SK-N-SH (cell line): ENCODE results near the gene BRSK1. TPM values are rescaled to one million over a fixed set of nuclear protein-coding genes. Genes with fewer than 3 reads are reported as not detected.

ENCODE experiments used
- CTCF ChIA-PET: fragments of 300-600, 350-600 bp; formaldehyde crosslinking; extraction: SDS; loops from one replicate; lab custom pipeline; 2021; lab: Yijun Ruan, JAX
- POLR2A ChIA-PET: fragments of 350-600 bp; sonication (Branson Sonifier 250); formaldehyde crosslinking; extraction: SDS; loops from one replicate; lab custom pipeline; 2020; ENCODE audit warnings: antibody characterized with exemption, inconsistent platforms; lab: Yijun Ruan, JAX
- DNase-seq: peaks from one replicate; pipeline ENCODE4 v3.0.0; 2012
- H2AFZ ChIP-seq: fragments of 200-600 bp; sonication (generic); 2 replicates; pipeline ENCODE4 v1.8.1; 2016; ENCODE audit warnings: antibody characterized with exemption, mild to moderate bottlenecking, low read depth
- H3F3A ChIP-seq: fragments of 200-600 bp; sonication (generic); replicated peaks from 2 replicates; pipeline ENCODE3; 2016; ENCODE audit warnings: antibody characterized with exemption, mild to moderate bottlenecking; ENCODE audit not compliant: insufficient read depth
- H3K27ac ChIP-seq, 2 experiments: fragments of 200-500 bp in 1 of 2; fragments of 200-600 bp in 1 of 2; sonication (Bioruptor generic) in 1 of 2; sonication (generic), shearing (Covaris generic) in 1 of 2; 2 replicates each; pipeline versions ENCODE4 v1.5.1 to v1.6.1; 2014 to 2016; ENCODE audit warnings: low read depth in 2 of 2, inconsistent platforms in 1 of 2, low read length in 1 of 2, mild to moderate bottlenecking in 1 of 2, mixed read lengths in 1 of 2
- H3K27me3 ChIP-seq: fragments of 200-600 bp; sonication (generic), shearing (Covaris generic); 2 replicates; pipeline ENCODE4 v1.6.1; 2016; ENCODE audit warnings: mixed run types; ENCODE audit not compliant: insufficient read depth
- H3K36me3 ChIP-seq, 2 experiments: fragments of 200-500 bp in 1 of 2; fragments of 200-600 bp in 1 of 2; sonication (Bioruptor generic) in 1 of 2; sonication (generic) in 1 of 2; replicated peaks in 1 of 2; 2 replicates each; pipeline versions ENCODE3 to v1.5.1; 2014 to 2016; ENCODE audit warnings: low read length in 1 of 2, mild to moderate bottlenecking in 1 of 2; ENCODE audit not compliant: insufficient read depth in 2 of 2, control insufficient read depth in 1 of 2
- H3K4me1 ChIP-seq, 2 experiments: fragments of 200-500 bp in 1 of 2; fragments of 200-600 bp in 1 of 2; sonication (Bioruptor generic) in 1 of 2; sonication (generic), shearing (Covaris generic) in 1 of 2; 2 replicates each; pipeline versions ENCODE4 v1.5.1 to v1.6.1; 2014 to 2016; ENCODE audit warnings: low read depth in 1 of 2, low read length in 1 of 2, mixed run types in 1 of 2; ENCODE audit not compliant: insufficient read depth in 2 of 2, control insufficient read depth in 1 of 2
- H3K4me2 ChIP-seq: fragments of 200-600 bp; sonication (generic), shearing (Covaris generic); 2 replicates; pipeline ENCODE4 v1.6.1; 2017; ENCODE audit warnings: mixed run types
- H3K4me3 ChIP-seq, 2 experiments: fragments of 200-500 bp in 1 of 2; fragments of 200-600 bp in 1 of 2; sonication (Bioruptor generic) in 1 of 2; sonication (generic), shearing (Covaris generic) in 1 of 2; 2 replicates each; pipeline versions ENCODE4 v1.5.1 to v1.8.1; 2014 to 2016; ENCODE audit warnings: low read depth in 2 of 2, inconsistent platforms in 1 of 2, low read length in 1 of 2, mild to moderate bottlenecking in 1 of 2, mixed read lengths in 1 of 2, moderate library complexity in 1 of 2
- H3K79me2 ChIP-seq: fragments of 200-600 bp; sonication (generic); 2 replicates; pipeline ENCODE4 v1.8.1; 2017; ENCODE audit warnings: mild to moderate bottlenecking; ENCODE audit not compliant: insufficient read depth
- H3K9ac ChIP-seq: fragments of 200-600 bp; sonication (generic); 2 replicates; pipeline ENCODE4 v1.6.1; 2017; ENCODE audit warnings: mixed run types
- H3K9me2 ChIP-seq: fragments of 200-600 bp; sonication (generic); 2 replicates; pipeline ENCODE4 v1.6.1; 2017; ENCODE audit warnings: mixed run types
- H3K9me3 ChIP-seq: fragments of 200-600 bp; sonication (generic); 2 replicates; pipeline ENCODE4 v1.6.1; 2017; ENCODE audit warnings: mixed run types, mild to moderate bottlenecking, moderate library complexity
- H4K20me1 ChIP-seq: fragments of 200-600 bp; sonication (generic); 2 replicates; pipeline ENCODE4 v1.6.1; 2017; ENCODE audit warnings: mild to moderate bottlenecking, mixed run types; ENCODE audit not compliant: insufficient read depth
- ELF1 ChIP-seq: IDR thresholded peaks from 2 replicates; pipeline ENCODE4 v1.4.0; 2012
- EP300 ChIP-seq, 2 experiments: IDR thresholded peaks; 2 replicates each; pipeline versions ENCODE4 v1.4.0 to v1.6.1; 2012; ENCODE audit warnings: borderline replicate concordance in 1 of 2, low read depth in 1 of 2, low read length in 1 of 2
- EZH2phosphoT487 ChIP-seq: fragments of 200-600 bp; sonication (generic); IDR thresholded peaks from 2 replicates; pipeline ENCODE4 v1.6.1; 2017; ENCODE audit warnings: low read depth, mixed run types, mild to moderate bottlenecking, antibody characterized with exemption, moderate library complexity, borderline replicate concordance
- FOSL2 ChIP-seq: IDR thresholded peaks from 2 replicates; pipeline ENCODE4 v1.4.0; 2012; ENCODE audit warnings: low read depth, mild to moderate bottlenecking, moderate library complexity, borderline replicate concordance
- FOXJ3 ChIP-seq: sonication (generic); formaldehyde crosslinking; IDR thresholded peaks from 2 replicates; pipeline ENCODE4 v1.5.1; 2020; ENCODE audit warnings: mild to moderate bottlenecking, missing genetic modification reagents
- GATA2 ChIP-seq: sonication (generic); formaldehyde crosslinking; IDR thresholded peaks from 2 replicates; pipeline ENCODE4 v1.5.0; 2020; ENCODE audit warnings: mild to moderate bottlenecking, missing genetic modification reagents
- JUND ChIP-seq: IDR thresholded peaks from 2 replicates; pipeline ENCODE4 v1.4.0; 2012
- MEF2A ChIP-seq: IDR thresholded peaks from 2 replicates; pipeline ENCODE4 v1.4.0; 2012; ENCODE audit warnings: low read depth, borderline replicate concordance
- MXI1 ChIP-seq: IDR thresholded peaks from 2 replicates; pipeline ENCODE4 v1.6.1; 2012; ENCODE audit warnings: mild to moderate bottlenecking, low read depth, low read length, improper control_type of control experiment
- POLR2AphosphoS5 ChIP-seq: IDR thresholded peaks from 2 replicates; pipeline ENCODE4 v1.6.1; 2012; ENCODE audit warnings: low read depth, low read length
- RAD21 ChIP-seq: IDR thresholded peaks from 2 replicates; pipeline ENCODE4 v1.6.1; 2012; ENCODE audit warnings: mild to moderate bottlenecking, low read length
- RCOR1 ChIP-seq: fragments of 150-350 bp; IDR thresholded peaks from 2 replicates; pipeline ENCODE4 v1.6.1; 2017; ENCODE audit warnings: antibody characterized with exemption, low read length
- RFX5 ChIP-seq: IDR thresholded peaks from 2 replicates; pipeline ENCODE4 v1.6.1; 2012; ENCODE audit warnings: mild to moderate bottlenecking, improper control_type of control experiment, low read length
- RXRA ChIP-seq: IDR thresholded peaks from 2 replicates; pipeline ENCODE4 v1.4.0; 2012; ENCODE audit warnings: low read depth, mild to moderate bottlenecking, borderline replicate concordance
- TAF1 ChIP-seq: IDR thresholded peaks from 2 replicates; pipeline ENCODE4 v1.6.1; 2012; ENCODE audit warnings: low read depth, mild to moderate bottlenecking, low read length, moderate library complexity, borderline replicate concordance
- YY1 ChIP-seq: IDR thresholded peaks from 2 replicates; pipeline ENCODE4 v1.4.0; 2012; ENCODE audit warnings: low read depth, mild to moderate bottlenecking
- WGBS: methylation state at CpG from one replicate; pipeline ENCODE4 v1.1.6; 2017; ENCODE audit warnings: low lambda C conversion rate; 5-methylcytosine and 5-hydroxymethylcytosine counted together
- polyA plus RNA-seq, 3 experiments: library from polyadenylated mRNA; depleted of rRNA; stranded (reverse); fragments of >200 nt; gene quantifications; 2 replicates each; pipeline ENCODE4 v1.2.3, GENCODE V29; 2012
- TF ChIP-seq, protein P1 (sequence below): fragments of 150-350 bp; IDR thresholded peaks from 2 replicates; pipeline ENCODE4 v1.6.1; 2016; ENCODE audit warnings: mild to moderate bottlenecking, low read depth, low read length
- TF ChIP-seq, protein P2 (sequence below): IDR thresholded peaks from 2 replicates; pipeline ENCODE4; 2012
- TF ChIP-seq, protein P3 (sequence below): fragments of 150-350 bp; IDR thresholded peaks from 2 replicates; pipeline ENCODE4 v1.6.1; 2017; ENCODE audit warnings: antibody characterized with exemption, low read length, low read depth, borderline replicate concordance
- TF ChIP-seq, protein P4 (sequence below): IDR thresholded peaks from 2 replicates; pipeline ENCODE4 v1.4.0; 2012; ENCODE audit warnings: low read depth
- TF ChIP-seq, protein P5 (sequence below): fragments of 200-600 bp; sonication (generic); IDR thresholded peaks from 2 replicates; pipeline ENCODE4 v1.6.1; 2017; ENCODE audit warnings: antibody characterized with exemption, mild to moderate bottlenecking, moderate library complexity

BRSK1 gene
- polyA plus RNA-seq, 1 of the 3 experiments (the other 2 are of a cell fraction): 49.7 TPM

DNA sequence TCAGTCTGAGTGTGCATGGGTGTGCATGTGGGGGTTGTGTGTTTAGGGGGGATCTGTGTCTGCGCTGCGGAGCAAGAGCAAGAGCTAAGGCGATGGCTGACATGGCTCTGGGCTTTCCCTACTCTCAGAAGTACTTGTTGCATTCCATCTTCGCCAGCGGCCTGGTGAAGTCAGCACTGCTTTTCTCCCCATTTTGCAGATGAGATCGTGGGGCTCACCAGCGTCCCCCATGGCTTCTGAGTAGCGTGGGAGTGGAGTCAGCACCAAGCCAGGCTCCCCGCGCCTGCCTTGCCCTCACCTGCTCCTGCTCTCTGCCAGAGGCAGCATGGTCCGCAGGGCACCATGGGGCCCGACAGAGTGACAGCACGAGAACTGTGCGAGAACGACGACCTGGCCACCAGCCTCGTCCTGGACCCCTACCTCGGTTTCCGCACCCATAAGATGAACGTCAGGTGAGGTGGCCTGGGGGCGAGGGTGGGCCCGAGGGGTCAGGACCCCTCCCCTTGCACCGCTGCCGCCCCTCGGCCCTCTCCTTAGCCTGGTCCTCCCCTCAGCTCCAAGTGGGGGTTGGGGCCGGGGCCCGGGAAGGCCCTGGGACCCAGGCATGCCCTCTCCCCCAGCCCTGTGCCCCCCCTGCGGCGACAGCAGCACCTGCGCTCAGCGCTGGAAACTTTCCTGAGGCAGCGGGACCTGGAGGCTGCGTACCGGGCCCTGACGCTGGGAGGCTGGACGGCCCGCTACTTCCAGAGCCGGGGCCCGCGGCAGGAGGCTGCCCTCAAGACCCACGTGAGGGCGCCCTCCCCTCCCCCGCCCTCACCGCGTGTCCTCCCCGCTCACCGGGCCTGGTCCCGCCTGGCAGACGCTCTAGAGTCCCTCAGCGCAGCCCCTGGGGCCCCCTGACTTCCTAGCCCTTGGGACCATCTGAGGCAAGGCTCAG, 58.1 kb downstream of the BRSK1 start:
- Histone ChIP-seq H3K9ac (no peak overlapping the region), H3K9me2 (no peaks in the 10 kb centered on the region), H2AFZ (no peak overlapping the region), H3K4me2 (peak overlapping the region; percentile 100; the same call in 1 of the 2 replicates), H4K20me1 (no peaks in the 10 kb centered on the region), H3K4me3 (peak overlapping the region in 1 of 2 experiments; percentile 29; a peak in 2 of 4 replicates), H3K9me3 (no peaks in the 10 kb centered on the region), H3K27ac (no peak overlapping the region), H3K79me2 (peaks cover 9% of the 10 kb centered on the region; the same call in 1 of the 2 replicates), H3K4me1 (peaks cover 0 to 44% of the 10 kb centered on the region in 2 experiments; a peak in 2 of 4 replicates), H3F3A (no peaks in the 10 kb centered on the region), H3K27me3 (no peaks in the 10 kb centered on the region), H3K36me3 (peaks cover 0 to 4% of the 10 kb centered on the region in 2 experiments)
- CTCF ChIA-PET: no interaction called here
- TF ChIP-seq, protein P1, sequence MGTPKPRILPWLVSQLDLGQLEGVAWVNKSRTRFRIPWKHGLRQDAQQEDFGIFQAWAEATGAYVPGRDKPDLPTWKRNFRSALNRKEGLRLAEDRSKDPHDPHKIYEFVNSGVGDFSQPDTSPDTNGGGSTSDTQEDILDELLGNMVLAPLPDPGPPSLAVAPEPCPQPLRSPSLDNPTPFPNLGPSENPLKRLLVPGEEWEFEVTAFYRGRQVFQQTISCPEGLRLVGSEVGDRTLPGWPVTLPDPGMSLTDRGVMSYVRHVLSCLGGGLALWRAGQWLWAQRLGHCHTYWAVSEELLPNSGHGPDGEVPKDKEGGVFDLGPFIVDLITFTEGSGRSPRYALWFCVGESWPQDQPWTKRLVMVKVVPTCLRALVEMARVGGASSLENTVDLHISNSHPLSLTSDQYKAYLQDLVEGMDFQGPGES: no peak
- no peak for TF ChIP-seq GATA2 (CRISPR knock-in tag)
- TF ChIP-seq MEF2A: no peak
- no peak for TF ChIP-seq EZH2phosphoT487
- TF ChIP-seq JUND: no peak
- TF ChIP-seq RCOR1: no peak
- no peak for TF ChIP-seq EP300 (IDR thresholded peaks at IDR 0.05; ENCODE audit: borderline replicate concordance in 1 of 2, low read depth in 1 of 2, low read length in 1 of 2)
- no peak for TF ChIP-seq FOXJ3 (CRISPR knock-in tag)
- no peak for TF ChIP-seq RAD21
- TF ChIP-seq, protein P2, sequence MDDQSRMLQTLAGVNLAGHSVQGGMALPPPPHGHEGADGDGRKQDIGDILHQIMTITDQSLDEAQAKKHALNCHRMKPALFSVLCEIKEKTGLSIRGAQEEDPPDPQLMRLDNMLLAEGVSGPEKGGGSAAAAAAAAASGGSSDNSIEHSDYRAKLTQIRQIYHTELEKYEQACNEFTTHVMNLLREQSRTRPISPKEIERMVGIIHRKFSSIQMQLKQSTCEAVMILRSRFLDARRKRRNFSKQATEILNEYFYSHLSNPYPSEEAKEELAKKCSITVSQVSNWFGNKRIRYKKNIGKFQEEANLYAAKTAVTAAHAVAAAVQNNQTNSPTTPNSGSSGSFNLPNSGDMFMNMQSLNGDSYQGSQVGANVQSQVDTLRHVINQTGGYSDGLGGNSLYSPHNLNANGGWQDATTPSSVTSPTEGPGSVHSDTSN: no peak
- TF ChIP-seq RXRA: no peak
- 87% methylated on average over 31 of the region's 50 CpGs for WGBS
- POLR2A ChIA-PET: no interaction called here
- no peak for DNase-seq

DNA sequence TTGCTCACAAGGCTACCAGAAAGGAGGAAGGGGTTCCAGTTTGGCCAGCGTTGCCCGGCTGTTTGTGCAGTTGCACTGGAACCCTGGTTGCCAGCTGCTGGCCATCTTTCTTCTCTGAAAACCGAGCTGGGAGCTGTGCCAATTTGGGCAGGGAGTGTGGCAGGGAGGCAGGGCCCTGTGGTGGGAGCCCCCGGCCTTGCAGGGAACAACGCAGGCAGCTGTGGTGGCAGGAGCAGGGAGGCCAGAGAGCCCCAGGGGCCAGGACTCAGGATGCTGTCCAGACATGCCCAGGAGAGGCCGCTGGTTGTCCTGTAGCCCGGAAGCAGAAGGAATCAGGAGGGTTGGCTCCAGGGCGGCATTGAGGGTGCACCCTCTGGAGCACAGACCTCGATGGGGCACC, 60.6 kb downstream of the BRSK1 start:
- no peaks in the 10 kb centered on the region for H3K9me3 ChIP-seq
- peaks cover 0 to 38% of the 10 kb centered on the region in 2 experiments; a peak in 1 of 4 replicates for H3K4me1 ChIP-seq
- no peaks in the 10 kb centered on the region for H3K9me2 ChIP-seq
- H3K27ac ChIP-seq: peak overlapping the region in 1 of 2 experiments; percentile 85; a peak in 2 of 4 replicates
- H2AFZ ChIP-seq: no peak overlapping the region
- H3K27me3 ChIP-seq: no peaks in the 10 kb centered on the region
- H3K36me3 ChIP-seq: peaks cover 0 to 4% of the 10 kb centered on the region in 2 experiments
- H3K4me3 ChIP-seq: no peak overlapping the region
- no peaks in the 10 kb centered on the region for H4K20me1 ChIP-seq
- H3F3A ChIP-seq: peaks cover 6% of the 10 kb centered on the region
- no peak overlapping the region for H3K9ac ChIP-seq
- DNase-seq: peak; percentile 91
- ChIA-PET CTCF (interaction anchor here (0.6 to 1.0 kb wide), 6 partner anchors 9 to 288 kb away, joined by 3 read pairs; no protein-coding TSS in a partner anchor), POLR2A (interaction anchor here (1.1 kb wide), 1 partner anchor 63 kb away, joined by 5 read pairs; the partner anchor contains the start of gene UBE2S)
- peaks cover 9% of the 10 kb centered on the region; the same call in 1 of the 2 replicates for H3K79me2 ChIP-seq
- 0 out of 2 replicates have a peak overlapping the region, but pooled peaks have one; percentile 2 for H3K4me2 ChIP-seq
- WGBS: 67% methylated on average over 6 of the region's 9 CpGs
- TF ChIP-seq YY1 (no peak), POLR2AphosphoS5 (no peak), ELF1 (no peak), FOSL2 (no peak), MXI1 (no peak; the same call in 1 of the 2 replicates), RFX5 (no peak), TAF1 (no peak)
- TF ChIP-seq, protein P3, sequence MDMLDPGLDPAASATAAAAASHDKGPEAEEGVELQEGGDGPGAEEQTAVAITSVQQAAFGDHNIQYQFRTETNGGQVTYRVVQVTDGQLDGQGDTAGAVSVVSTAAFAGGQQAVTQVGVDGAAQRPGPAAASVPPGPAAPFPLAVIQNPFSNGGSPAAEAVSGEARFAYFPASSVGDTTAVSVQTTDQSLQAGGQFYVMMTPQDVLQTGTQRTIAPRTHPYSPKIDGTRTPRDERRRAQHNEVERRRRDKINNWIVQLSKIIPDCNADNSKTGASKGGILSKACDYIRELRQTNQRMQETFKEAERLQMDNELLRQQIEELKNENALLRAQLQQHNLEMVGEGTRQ: no peak
- TF ChIP-seq, protein P4, sequence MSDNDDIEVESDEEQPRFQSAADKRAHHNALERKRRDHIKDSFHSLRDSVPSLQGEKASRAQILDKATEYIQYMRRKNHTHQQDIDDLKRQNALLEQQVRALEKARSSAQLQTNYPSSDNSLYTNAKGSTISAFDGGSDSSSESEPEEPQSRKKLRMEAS: no peak
- TF ChIP-seq, protein P5, sequence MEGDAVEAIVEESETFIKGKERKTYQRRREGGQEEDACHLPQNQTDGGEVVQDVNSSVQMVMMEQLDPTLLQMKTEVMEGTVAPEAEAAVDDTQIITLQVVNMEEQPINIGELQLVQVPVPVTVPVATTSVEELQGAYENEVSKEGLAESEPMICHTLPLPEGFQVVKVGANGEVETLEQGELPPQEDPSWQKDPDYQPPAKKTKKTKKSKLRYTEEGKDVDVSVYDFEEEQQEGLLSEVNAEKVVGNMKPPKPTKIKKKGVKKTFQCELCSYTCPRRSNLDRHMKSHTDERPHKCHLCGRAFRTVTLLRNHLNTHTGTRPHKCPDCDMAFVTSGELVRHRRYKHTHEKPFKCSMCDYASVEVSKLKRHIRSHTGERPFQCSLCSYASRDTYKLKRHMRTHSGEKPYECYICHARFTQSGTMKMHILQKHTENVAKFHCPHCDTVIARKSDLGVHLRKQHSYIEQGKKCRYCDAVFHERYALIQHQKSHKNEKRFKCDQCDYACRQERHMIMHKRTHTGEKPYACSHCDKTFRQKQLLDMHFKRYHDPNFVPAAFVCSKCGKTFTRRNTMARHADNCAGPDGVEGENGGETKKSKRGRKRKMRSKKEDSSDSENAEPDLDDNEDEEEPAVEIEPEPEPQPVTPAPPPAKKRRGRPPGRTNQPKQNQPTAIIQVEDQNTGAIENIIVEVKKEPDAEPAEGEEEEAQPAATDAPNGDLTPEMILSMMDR: 0 out of 2 replicates have a peak, but pooled peaks have one; percentile 10
